ENCODE measurements around the gene ZNF552.
A peak's percentile ranks its signal among the peaks of the same experiment; 100 is the strongest.
"Not testable (repeated sequence)": the region's sequence is repeated elsewhere in the genome, so short reads cannot be mapped to it uniquely, and the experiment has no call there.

Gene ZNF552

GRCh38 chr19:57814505-57815246, at the start of gene ZNF552:
TSS of gene ZNF552 (minus strand) at chr19:57814913. CDS start at chr19:57814743, 170 bp downstream.
- DNase-seq = peak; percentile 80

GRCh38 chr19:57862351-57862750, 47.6 kb upstream of the ZNF552 start:
- DNase-seq = not testable (repeated sequence)

GRCh38 chr19:57854117-57854516, 39.4 kb upstream of the ZNF552 start:
- not testable (repeated sequence) for DNase-seq

- DNase-seq = not testable (repeated sequence)
Measured at GRCh38 chr19:57851812-57852603, 37.3 kb upstream of the ZNF552 start.

GRCh38 chr19:57850553-57851017, 35.9 kb upstream of the ZNF552 start:
- DNase-seq = no peak

- DNase-seq = peak; percentile 87
Measured at GRCh38 chr19:57849666-57850473, 35.2 kb upstream of the ZNF552 start, which contains the start of gene ZNF587. TSS of gene ZNF587 (plus strand) at chr19:57849859. CDS start at chr19:57850039, 180 bp downstream.

GRCh38 chr19:57849162-57849665, 34.5 kb upstream of the ZNF552 start:
- DNase-seq = not testable (repeated sequence)

- not testable (repeated sequence) for DNase-seq
Measured at GRCh38 chr19:57847164-57847563, 32.5 kb upstream of the ZNF552 start.

GRCh38 chr19:57841122-57841763, 26.5 kb upstream of the ZNF552 start:
- no peak for DNase-seq

- not testable (repeated sequence) for DNase-seq
Measured at GRCh38 chr19:57838622-57839191, 24.0 kb upstream of the ZNF552 start.

- not testable (repeated sequence) for DNase-seq
Measured at GRCh38 chr19:57836991-57837390, 22.3 kb upstream of the ZNF552 start.

GRCh38 chr19:57830071-57830602, 15.4 kb upstream of the ZNF552 start, which contains the start of gene ZNF587B:
TSS of gene ZNF587B (plus strand) at chr19:57830299. CDS start at chr19:57830529, 230 bp downstream.
- peak; percentile 32 for DNase-seq

- DNase-seq = no peak
Measured at GRCh38 chr19:57829316-57829715, 14.6 kb upstream of the ZNF552 start.

GRCh38 chr19:57825511-57825910, 10.8 kb upstream of the ZNF552 start:
- no peak for DNase-seq

GRCh38 chr19:57823608-57824007, 8.9 kb upstream of the ZNF552 start:
- DNase-seq = not testable (repeated sequence)

GRCh38 chr19:57823155-57823554, 8.4 kb upstream of the ZNF552 start:
- DNase-seq = not testable (repeated sequence)

- not testable (repeated sequence) for DNase-seq
Measured at GRCh38 chr19:57821501-57821900, 6.8 kb upstream of the ZNF552 start.

GRCh38 chr19:57821095-57821494, 6.4 kb upstream of the ZNF552 start:
- DNase-seq = not testable (repeated sequence)

- no peak for DNase-seq
Measured at GRCh38 chr19:57820599-57820998, 5.9 kb upstream of the ZNF552 start.

- DNase-seq = peak; percentile 84
Measured at GRCh38 chr19:57819475-57820148, 4.9 kb upstream of the ZNF552 start.

GRCh38 chr19:57818378-57818777, 3.7 kb upstream of the ZNF552 start:
- DNase-seq = no peak
